Measurements from ENCODE around the gene SMYD3.
A peak's percentile ranks its signal among the peaks of the same experiment; 100 is the strongest.
"Not testable (repeated sequence)": the region's sequence is repeated elsewhere in the genome, so short reads cannot be mapped to it uniquely, and the experiment has no call there.

Gene SMYD3

DNA sequence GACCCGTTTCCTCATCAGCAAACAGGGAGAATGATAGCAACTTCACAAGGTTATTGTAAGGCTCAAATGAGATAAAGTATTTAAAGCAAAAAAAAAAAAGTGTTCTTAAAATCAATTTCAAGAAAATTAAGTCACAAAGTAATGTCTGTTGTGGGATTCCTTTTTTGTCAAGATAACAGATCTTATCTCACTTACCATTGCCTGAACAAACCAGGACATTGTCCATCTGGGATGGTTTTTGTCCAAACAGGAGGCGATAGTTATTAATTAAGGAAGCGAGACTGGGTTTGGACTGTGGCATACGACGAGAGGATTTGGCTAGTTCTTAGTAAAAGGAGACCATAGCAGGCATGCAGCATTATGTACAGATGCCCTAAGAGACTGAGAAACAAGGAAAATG lies 458.4 kb downstream of the SMYD3 start:
- no peak for DNase-seq

DNA sequence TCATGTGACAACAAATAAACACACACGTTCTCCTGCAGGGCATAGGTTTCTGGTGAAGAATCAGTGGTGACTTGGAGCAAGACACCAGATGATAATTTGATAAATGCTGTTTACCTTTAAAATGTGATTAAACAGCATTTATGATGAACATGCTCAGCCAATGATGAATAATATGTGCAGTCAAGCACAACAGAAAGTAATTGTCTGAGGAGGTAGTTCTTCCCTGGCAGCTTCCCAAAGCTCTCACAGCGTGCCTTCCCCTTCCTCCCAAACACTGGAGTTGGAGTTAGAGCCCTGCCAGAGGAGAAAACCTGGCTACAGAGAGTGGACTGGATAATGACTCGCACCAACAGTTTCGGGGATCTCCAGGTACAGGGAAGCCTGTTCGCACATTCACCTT lies 463.5 kb downstream of the SMYD3 start:
- DNase-seq, result peak; percentile 59

GRCh38 chr1:246041360-246041759 lies 465.7 kb downstream of the SMYD3 start:
- DNase-seq, result no peak

DNA sequence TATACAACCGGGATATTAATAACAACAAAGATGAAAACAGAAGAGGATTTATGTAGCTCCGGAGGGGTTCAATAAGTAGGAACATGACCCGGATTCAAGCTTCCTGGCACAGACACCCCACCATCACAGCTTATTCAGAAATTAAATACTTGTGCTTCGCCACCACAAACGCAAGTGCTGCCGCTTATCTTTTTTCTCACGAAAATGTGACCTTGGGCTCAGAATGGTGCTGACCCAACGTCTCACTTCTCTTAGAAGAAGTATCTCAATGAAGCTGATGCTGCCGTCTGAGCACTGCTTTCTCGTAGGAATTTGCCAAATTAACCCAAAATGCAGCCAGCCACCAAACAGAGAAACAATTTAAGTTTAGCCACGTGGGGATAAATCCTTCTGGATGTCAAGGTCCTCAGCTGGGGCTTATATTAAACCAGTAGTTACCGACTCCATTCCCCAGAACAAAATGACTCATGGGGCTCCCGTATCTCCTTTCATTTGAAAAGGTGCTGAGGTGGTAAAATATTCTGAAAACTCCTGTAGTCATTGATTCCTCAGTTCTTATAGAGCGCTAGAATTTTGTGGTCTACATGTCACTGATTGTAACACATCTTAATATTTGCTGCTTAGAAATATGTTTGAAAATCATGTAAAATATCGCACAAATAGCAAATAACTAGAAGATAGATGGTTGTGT lies 466.7 kb downstream of the SMYD3 start:
- no peak for DNase-seq

DNA sequence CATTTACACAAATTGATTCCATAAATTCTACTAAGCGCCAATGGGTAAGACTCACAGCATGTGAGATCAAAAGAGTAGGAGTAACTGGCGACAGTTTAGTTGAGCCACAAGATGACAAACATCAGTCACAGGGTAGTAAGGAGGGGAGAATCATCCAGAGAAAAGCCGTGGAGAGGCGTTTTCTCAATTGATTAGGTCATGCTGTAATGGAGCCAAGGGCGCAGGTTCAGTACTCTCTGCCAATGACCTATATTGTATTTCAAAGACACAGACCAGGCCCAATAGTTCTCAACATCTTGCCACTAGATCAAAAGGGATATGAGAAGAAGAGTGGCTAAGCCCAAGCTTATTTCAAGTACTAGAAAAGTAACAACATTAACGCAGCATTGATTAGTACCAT lies 467.5 kb downstream of the SMYD3 start:
- DNase-seq, result no peak

DNA sequence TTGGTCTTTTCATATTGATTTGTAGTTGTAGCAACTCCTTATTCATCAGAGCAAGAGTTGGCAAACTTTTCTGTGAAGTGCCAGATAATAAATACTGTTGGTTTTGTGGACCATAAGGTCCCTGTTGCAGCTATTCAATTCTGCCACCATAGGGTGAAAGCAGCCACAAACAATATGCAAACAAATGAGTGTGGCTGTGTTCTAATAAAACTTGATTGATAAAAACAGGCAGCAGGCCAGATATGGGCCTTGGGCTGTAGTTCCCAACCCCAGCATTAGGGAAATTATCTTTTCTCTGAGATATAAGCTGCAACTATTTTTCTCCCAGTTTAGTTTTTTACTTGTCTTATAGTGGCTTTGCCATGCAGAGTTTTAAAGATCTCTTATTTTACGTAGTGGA lies 469.2 kb downstream of the SMYD3 start:
- DNase-seq, result no peak

- no peak for DNase-seq
Observed at GRCh38 chr1:246036175-246036574, 470.9 kb downstream of the SMYD3 start.

- peak; percentile 18 for DNase-seq
Observed at GRCh38 chr1:246035060-246035541, 472.0 kb downstream of the SMYD3 start.

DNA sequence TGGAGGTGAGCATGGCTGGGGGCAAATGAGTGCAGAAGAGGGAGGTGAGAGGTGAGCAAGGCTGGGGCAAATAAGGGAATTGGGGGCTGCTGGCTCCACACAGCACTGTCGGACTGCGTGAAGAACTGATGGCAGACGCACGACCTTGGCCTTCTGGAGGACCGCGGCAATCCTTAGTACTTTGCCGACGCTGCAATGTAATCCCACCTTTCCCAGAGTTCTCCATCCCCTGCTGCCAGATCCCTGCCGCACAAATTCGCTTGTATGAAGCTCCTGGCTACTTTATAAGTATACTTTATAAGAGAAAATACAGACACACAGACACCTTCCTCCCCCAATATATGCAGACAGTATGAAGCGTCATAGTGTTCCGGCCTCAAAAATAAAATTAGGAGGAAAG lies 472.4 kb downstream of the SMYD3 start:
- no peak for DNase-seq

- no peak for DNase-seq
Observed at GRCh38 chr1:246032984-246033383, 474.1 kb downstream of the SMYD3 start.

DNA sequence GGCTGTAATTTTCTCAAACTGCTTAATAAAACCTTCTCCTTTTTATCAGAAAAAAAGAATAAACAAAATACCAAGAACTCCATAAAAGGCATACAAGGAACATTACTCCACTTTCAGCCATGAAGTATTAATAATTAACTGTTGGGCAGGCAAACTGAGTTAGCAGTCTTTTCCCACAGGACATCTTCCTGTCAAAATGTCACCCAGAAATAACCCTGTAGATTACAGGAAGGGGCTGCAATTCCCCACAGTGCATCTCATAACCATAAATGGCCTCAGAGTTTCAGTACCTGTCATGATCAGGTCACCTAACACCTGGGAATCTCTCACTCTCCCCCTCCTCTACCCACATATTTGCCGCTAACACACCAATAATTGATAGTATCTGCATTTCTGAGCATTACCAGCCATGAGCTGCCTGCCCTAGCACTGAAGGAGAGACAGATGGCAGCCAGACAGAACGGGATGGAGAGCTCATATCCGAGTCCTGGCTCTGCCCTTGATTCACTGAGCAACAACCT lies 475.0 kb downstream of the SMYD3 start:
- peak; percentile 41 for DNase-seq

DNA sequence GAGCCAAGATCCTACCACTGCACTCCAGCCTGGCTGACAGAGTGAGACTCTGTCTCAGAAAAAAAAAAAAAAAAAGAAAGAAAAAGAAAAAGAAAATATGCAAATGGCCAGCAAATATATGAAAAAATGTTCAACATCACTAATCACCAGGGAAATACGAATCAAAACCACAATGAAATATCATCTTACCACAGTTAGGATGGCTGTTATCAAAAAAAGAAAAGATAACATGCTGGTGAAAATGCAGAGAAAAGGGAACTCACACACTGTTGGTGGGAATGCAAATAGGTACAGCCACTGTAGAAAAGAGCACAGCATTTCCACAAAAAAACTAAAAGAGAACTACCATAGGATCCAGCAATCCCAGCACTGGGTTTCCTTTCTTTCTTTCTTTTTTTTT lies 477.5 kb downstream of the SMYD3 start:
- DNase-seq, result no peak

DNA sequence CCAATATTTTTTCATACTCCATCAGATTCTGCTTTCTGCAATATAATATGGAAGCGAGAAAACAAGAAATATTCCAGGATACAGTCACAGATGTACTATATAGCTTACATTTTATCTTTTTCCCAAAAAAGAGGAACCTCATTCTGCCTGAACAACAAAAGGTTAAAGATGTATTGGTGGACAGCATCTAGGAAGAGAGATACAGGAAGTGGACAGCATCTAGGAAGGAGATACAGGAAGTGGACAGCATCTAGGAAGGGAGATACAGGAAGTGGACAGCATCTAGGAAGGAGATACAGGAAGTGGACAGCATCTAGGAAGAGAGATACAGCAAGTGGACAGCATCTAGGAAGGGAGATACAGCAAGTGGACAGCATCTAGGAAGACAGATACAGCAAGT lies 483.0 kb downstream of the SMYD3 start:
- DNase-seq, result not testable (repeated sequence)

- no peak for DNase-seq
Observed at GRCh38 chr1:246020211-246020954, 486.7 kb downstream of the SMYD3 start.

- DNase-seq, result no peak
Observed at GRCh38 chr1:246018146-246018545, 488.9 kb downstream of the SMYD3 start.

DNA sequence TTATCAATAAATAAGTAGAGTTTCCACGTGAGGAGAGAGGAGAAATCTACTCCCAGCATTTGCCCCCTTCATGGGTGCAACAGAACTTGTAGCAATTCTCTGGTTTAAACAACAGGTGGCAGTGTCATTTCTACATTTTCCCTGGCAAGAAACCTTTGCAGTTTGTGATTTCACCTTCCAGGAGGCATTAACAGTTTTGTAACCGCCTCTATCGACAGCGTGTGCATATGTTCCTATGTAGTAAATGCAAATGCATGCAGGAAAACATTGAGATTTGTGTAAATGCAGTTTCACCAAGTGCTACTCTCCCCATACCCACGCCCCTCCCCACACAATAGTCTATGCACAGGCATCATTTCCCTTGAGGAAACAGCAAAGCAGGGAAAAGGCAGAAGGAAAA lies 494.7 kb downstream of the SMYD3 start:
- no peak for DNase-seq

GRCh38 chr1:246010386-246010785 lies 496.7 kb downstream of the SMYD3 start:
- no peak for DNase-seq

- DNase-seq, result no peak
Observed at GRCh38 chr1:246008363-246008831, 498.7 kb downstream of the SMYD3 start.

GRCh38 chr1:246005067-246005466 lies 502.0 kb downstream of the SMYD3 start:
- no peak for DNase-seq

GRCh38 chr1:246004301-246004700 lies 502.8 kb downstream of the SMYD3 start:
- DNase-seq, result no peak

GRCh38 chr1:246003442-246003730 lies 503.7 kb downstream of the SMYD3 start:
- DNase-seq, result no peak

- peak; percentile 70 for DNase-seq
Observed at GRCh38 chr1:246002725-246003441, 504.2 kb downstream of the SMYD3 start.

DNA sequence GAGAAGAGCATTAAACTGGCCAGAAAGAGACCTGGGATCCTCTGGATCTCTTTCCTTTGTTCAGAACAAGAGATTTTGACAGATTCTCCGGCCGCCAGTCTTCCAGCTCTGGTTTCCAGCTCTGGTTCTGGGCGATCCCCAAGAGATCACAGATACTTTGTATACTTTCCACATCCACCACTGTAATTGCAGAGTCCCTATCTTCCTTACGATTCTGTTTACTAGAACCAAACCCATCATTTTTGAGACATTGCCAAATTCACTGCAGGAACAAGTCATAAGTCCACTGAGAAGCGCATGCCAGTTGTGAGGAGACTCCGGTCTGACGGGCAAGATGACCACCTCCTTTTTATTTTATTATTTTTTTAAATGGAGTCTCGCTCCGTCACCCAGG lies 505.2 kb downstream of the SMYD3 start:
- no peak for DNase-seq

Measured in NCI-H2171 (cell line).